GM19395 (cell line): ENCODE results near the gene PRSS2.

Experiments used
- ATAC-seq: cut with Tn5 transposase; IDR thresholded peaks from one replicate; pipeline ENCODE4 v1.9.1; 2021; ENCODE audit warnings: mild to moderate bottlenecking, moderate library complexity; ENCODE audit not compliant: unreplicated experiment

The PRSS2 gene

GRCh38 chr7:142819530-142819929 lies 48.8 kb downstream of the PRSS2 start:
- no peak for ATAC-seq

- ATAC-seq = no peak
Observed at GRCh38 chr7:142822714-142823113, 51.9 kb downstream of the PRSS2 start.
